Skin of body (tissue), 2 donors: ENCODE data around the gene ZCCHC8. TPM values are rescaled to one million over a fixed set of nuclear protein-coding genes. Genes with fewer than 3 reads are reported as not detected.
"Not testable (repeated sequence)": the region's sequence is repeated elsewhere in the genome, so short reads cannot be mapped to it uniquely, and the experiment has no call there.

Experiments
- DNase-seq: peaks from one replicate; lab custom pipeline; 2025; lab: John Stamatoyannopoulos, UW
- total RNA-seq: library from RNA; depleted of rRNA; stranded (reverse); fragments of >200 nt; gene quantifications from one replicate; pipeline ENCODE4 v1.2.3, GENCODE V29; 2014

The ZCCHC8 gene
- total RNA-seq, 1 donor from 2014 or later = 33.4 TPM

DNA sequence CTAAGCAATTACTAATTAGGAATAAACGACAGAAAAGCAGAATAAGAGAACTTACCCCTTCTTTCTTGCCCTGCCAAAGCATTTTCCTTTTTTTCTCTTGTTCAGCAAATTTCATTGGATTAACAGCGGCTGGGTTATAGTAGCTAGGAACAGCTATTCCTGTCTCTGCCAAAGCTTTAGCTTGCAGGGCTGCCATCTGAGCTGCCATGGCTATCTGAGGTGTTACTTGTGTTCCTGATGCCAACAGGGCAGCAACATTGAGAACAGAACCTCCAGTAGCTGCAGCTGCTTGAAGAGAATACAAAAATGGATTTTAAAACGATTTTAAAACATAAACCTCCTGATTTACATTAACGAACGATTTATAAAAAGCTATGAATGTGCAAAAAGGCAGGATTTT lies 7.4 kb upstream of the ZCCHC8 start:
- DNase-seq = no peak

- no peak for DNase-seq
Observed at GRCh38 chr12:122506393-122506938, 5.7 kb upstream of the ZCCHC8 start.

- no peak for DNase-seq
Observed at GRCh38 chr12:122505419-122506051, 4.8 kb upstream of the ZCCHC8 start.

GRCh38 chr12:122503783-122504590 lies 3.3 kb upstream of the ZCCHC8 start:
- DNase-seq = no peak

GRCh38 chr12:122503147-122503751 lies 2.5 kb upstream of the ZCCHC8 start:
- DNase-seq = no peak

GRCh38 chr12:122501489-122501989 lies 807 bp upstream of the ZCCHC8 start:
- no peak for DNase-seq

- peak; percentile 59 for DNase-seq
Observed at GRCh38 chr12:122499991-122500684, 594 bp downstream of the ZCCHC8 start.

DNA sequence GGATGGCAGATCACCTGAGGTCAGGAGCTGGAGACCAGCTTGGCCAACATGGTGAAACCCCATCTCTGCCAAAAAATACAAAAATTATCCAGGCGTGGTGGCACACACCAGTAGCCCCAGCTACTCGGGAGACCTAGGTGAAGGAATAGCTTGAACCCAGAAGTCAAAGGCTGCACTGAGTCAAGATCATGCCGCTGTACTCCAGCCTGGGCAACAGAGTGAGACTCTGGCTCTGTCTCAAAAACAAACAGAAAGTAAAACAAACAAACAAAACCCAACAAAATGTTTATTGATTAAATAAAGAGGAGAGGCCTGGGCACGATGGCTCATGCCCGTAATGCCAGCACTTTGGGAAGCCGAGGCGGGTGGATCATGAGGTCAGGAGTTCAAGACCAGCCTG lies 5.5 kb downstream of the ZCCHC8 start:
- DNase-seq = no peak

DNA sequence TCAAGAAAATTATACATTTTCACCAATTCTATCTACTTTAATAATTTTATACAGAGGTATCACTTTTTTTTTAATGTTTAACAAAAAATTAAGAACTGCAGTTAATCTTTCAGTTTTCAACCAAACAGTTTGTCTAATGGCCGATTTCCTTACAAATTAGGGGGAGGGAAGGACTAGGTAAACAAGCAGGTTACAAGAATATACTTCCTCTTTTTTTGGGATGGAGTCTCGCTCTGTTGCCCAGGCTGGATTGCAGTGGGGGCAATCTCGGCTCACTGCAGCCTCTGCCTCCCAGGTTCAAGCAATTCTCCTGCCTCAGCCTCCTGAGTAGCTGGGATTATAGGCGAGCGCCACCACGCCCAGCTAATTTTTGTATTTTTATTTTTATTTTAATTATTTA lies 7.5 kb downstream of the ZCCHC8 start:
- DNase-seq = not testable (repeated sequence)

- no peak for DNase-seq
Observed at GRCh38 chr12:122491991-122492390, 8.7 kb downstream of the ZCCHC8 start.

DNA sequence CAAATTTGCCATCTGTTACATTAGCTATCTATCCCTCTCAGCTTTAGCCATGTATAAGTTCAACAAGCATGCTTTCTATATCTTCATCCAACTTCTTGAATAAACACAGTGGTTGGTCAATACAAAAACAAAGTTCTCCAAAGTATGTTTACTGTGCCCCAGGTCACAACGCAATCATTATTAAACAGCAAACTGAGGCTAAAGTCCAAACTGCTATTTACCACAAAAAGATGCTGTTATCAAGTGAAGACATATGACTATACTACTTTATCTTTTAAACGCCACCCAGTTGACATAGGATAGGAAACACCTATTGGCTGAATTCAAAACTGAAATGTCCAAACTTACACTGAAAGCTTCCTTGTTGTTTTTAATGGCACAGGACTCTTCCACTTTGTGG lies 11.7 kb downstream of the ZCCHC8 start:
- no peak for DNase-seq

GRCh38 chr12:122487807-122488206 lies 12.9 kb downstream of the ZCCHC8 start:
- not testable (repeated sequence) for DNase-seq

DNA sequence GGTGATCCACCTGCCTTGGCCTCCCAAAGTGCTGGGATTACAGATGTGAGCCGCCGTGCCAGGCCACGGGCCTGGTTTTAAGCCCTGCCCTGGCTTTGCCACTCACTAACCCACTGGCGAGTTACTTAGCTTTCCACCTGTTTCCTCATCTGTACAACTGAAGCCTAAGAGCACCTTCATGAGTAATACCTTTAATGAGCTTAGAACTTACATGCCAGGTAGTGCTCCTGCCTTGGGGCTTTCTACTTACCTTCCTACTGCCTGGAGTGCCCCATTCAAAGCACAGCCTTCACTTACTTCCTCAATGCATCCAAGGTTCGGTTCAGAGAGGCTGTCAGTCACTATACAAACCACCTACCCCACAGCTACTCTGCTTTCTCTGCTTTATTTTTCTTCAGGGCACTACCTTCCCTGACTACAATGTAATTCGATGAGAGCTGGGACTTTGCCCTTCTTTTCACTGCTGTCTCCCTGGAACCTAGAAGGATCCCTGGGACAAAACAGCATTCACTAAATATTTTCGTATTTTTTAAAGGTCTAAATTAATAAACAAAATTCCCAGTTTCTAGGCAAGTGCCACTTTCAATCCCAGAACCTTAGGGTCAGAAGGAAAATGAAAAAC lies 13.8 kb downstream of the ZCCHC8 start:
- no peak for DNase-seq

DNA sequence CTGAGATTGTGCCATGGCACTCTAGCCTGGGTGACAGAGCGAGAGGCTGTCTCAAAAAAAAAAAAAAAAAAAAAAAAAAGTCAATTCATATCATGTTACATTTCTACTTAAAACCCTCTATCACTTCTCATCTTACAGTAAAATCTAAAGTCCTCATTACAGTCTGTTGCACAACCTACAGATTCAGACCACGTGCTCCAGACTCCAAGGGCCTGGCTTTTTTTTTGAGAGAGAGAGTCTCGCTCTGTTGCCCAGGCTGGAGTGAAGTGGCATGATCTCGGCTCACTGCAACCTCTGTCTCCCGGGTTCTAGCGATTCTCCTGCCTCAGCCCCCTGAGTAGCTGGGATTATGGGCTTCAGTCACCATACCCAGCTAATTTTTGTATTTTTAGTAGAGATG lies 14.4 kb downstream of the ZCCHC8 start:
- not testable (repeated sequence) for DNase-seq

GRCh38 chr12:122484385-122484784 lies 16.3 kb downstream of the ZCCHC8 start:
- not testable (repeated sequence) for DNase-seq

DNA sequence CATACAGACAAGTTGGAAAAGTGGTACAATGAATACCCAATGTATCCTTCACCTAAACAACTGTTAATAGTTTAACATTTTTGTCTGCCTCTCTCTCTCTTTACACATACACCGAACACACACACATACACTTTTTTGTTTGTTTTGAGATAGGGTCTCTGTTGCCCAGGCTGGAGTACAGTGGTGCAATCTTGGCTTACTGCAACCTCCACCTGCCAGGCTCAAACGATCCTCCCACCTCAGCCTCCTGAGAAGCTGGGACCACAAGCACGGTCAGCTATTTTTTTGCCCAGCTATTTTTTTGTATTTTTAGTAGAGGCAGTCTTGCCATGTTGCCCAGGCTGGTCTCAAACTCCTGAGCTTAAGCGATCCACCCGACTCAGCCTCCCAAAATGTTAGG lies 16.8 kb downstream of the ZCCHC8 start:
- no peak for DNase-seq

DNA sequence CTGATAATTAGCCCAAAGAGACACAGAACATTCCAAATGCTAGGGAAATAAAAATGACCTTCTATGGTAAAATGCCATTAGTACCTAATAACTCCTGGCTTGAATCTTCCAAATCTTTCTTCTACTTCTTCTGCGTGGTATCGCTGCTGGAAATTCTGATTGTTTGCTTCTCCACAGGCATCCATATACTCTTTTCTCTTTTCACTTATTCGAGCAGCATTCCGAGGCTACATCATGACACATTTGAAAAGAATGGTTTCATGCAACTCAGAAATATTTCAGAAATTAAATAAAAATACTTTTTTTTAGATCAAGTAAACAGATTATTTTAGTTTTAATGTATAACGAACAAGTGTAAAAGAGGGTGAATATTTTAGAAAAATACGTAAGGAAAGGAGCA lies 18.9 kb downstream of the ZCCHC8 start:
- DNase-seq = no peak

GRCh38 chr12:122480753-122481152 lies 20.0 kb downstream of the ZCCHC8 start:
- no peak for DNase-seq

- no peak for DNase-seq
Observed at GRCh38 chr12:122474324-122474716, 26.4 kb downstream of the ZCCHC8 start.

- no peak for DNase-seq
Observed at GRCh38 chr12:122473543-122474323, 27.0 kb downstream of the ZCCHC8 start.
